Activated CD4-positive, CD25-positive, alpha-beta regulatory T cell treated with anti-CD3 and anti-CD28 coated beads, Interleukin-2, amount 50 U/mL, for 72 hours (primary cell): ENCODE results near the gene BSDC1.

ENCODE experiments used
- DNase-seq: peaks from one replicate; pipeline ENCODE4 v3.0.0; 2021

Gene BSDC1

GRCh38 chr1:32393832-32394140 lies 455 bp downstream of the BSDC1 start:
- DNase-seq = no peak

DNA sequence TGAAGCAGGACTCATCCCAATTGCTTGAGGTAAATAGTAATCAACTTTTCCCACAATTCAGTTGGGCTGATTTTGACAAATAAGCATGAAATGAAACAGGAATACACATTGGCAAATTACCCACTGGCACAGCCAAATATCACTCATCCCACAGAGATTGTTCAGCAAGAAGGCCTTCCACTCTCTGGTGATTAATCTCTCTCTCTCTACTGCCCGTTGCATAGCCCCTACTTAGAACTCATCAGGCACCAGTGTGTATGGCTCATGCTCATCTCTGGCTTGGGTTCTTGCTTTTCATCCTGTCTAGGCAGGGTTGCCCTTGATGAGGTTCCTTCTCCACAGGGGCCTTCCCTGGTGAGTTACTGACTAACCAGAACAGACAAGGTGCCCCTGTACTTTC lies 1.1 kb downstream of the BSDC1 start:
- DNase-seq = no peak

GRCh38 chr1:32392325-32392724 lies 1.9 kb downstream of the BSDC1 start:
- no peak for DNase-seq

DNA sequence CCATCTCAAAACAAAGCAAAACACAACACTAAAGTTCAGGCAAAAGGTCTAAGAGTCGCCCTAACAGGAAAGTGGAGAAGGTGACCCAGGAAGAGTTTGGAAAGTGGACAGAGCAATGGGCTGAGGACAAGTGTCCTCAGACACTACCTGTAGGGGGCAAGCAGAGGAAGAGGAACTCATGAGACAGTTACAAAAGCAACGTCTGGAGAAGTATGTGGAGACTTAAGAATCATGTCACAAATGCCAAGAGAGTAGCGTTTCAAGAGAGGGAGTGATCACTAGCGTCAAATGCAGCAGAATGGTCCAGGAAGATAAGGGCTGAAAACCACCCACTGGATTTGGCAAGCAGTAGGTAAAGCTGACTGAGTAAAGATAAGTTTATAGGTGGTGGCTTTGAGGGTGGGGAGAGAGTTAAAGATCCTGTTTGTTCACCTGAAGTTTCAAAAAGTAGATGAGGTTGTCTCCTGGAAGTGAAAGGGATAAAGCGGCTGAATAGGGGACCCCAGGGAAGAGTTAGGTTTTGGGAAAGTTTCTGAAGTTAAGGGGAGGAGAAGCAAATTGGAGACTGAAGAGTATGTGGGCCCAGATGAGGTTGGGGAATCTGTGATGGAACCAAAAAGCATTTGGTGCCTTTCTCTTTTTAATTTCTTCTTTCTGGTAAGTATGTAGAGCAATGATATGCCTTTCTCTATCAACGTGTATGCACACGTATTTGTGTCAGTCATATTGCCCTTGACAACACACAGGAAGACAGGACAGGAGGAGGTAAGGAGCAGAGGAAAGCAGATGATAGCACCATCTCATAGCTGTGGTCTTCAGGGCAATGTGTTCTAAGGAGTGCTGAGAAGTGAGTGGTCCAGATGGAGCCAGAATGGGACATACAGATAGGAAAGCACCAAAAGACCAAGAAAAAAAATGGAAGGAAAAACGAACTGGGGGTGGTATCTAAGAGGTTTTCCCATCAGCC lies 3.1 kb downstream of the BSDC1 start:
- no peak for DNase-seq

DNA sequence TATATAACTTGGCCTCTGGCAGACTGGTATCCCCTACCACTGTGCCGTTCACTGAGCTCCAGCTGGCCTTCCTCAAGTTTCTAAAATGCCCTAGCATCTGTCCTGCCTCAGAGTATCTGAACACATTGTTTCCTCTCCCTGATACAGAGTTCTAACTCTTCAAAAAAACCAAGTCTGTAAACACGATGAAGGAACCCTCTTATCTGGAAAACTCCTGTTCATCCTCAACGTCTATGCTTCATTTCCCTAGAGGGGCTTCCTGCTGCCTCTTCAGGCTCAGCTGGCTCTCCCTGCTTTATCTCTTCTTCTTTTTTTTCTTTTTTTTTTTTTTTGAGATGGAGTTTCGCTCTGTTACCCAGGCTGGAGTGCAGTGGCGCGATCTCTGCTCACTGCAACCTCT lies 5.6 kb downstream of the BSDC1 start:
- no peak for DNase-seq

GRCh38 chr1:32386676-32387392 lies 7.4 kb downstream of the BSDC1 start:
- DNase-seq = no peak

DNA sequence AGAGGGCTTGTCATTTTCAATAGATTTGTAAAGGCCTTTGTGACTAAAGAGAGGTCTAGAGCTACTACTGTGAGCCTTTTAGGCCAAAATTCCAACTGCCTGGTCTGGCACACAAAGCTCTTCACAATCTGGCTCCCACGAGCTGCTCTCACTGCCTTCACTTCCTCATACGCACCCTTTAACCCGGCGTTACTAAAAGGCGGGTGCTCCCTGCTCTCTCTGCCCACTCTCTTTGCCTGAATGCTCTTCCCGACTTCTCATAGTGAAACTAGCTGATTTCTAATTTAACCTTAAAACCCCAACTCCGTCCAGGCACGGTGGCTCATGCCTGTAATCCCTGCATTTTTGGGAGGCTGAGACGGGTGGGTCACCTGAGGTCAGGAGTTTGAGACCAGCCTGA lies 14.2 kb downstream of the BSDC1 start:
- no peak for DNase-seq

DNA sequence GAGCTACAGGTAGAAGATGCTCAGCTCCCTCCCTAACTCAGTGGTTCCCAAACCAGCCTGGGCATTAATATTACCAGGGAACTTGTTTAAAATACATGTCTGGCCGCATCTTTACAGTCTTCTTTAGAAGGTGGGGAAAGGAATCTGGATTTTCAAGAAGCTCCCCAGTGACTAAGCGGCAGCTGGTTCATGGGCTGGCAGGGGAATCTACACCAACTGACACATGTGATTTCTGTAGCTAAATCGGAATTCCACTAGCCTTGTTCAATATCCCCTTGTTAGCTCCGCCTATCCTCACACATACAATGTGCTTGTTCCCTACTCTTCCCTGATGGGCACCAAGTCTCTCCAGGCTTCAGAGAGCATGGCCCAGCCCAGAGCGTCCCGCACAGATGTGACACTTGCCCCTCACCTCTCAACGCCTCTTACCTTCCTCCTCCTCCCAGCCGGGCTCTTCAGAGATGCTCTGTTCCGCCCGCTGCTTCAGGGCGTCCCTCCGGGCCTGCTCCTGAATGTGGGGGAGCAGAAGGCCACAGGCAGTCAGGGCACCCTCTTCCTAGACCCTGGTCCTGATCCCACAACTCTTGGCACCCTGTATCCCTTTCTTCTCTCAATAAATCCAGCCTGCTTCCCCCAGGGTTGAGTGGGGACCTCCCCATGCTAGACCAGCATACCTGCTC lies 16.6 kb downstream of the BSDC1 start:
- DNase-seq = no peak

GRCh38 chr1:32376199-32376598 lies 18.0 kb downstream of the BSDC1 start:
- no peak for DNase-seq

GRCh38 chr1:32373996-32374592 lies 20.1 kb downstream of the BSDC1 start:
- DNase-seq = no peak

- no peak for DNase-seq
These were observed 22.0 kb downstream of the BSDC1 start for GRCh38 chr1:32372149-32372756.

- DNase-seq = no peak
These were observed 26.2 kb downstream of the BSDC1 start for GRCh38 chr1:32367912-32368635.

DNA sequence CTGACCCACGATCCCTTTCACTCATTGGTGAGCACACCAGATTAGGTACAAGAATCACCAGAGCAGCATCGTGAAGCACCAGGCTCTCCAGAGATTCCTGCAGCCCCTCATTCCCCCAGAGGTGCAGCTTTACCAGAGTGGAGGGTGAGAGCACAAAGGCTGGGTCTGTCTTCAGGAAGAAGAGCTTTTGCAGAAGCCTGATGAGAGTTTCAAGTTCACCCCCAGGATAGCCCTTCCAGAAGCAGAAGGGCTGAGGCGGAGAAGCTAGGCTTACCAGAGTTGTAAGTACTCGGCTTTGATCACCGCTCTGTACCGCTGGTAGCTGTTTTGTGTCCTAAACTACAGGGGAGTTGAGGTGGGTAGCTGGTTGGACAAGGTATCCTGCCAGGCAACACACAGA lies 28.8 kb downstream of the BSDC1 start:
- no peak for DNase-seq

DNA sequence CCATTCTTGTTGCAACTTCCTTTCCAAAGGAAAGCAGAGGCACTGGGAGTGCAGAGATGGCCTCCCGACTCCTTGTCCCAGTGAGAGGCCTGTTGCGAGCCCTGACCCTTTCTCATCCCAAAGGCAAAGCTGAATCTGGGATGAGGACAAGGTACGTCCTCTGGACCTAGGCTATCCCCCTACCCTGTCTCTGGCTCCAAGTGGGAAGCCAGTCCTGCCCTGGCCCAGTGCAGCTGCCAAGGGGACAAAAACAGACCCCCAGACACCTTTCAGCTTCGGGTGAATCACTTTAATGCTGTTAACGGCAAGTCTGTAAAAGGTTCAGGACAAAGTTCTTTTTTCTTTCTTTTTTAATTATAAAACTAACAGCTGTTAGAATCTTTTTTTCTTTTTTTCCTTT lies 29.4 kb downstream of the BSDC1 start:
- DNase-seq = no peak

DNA sequence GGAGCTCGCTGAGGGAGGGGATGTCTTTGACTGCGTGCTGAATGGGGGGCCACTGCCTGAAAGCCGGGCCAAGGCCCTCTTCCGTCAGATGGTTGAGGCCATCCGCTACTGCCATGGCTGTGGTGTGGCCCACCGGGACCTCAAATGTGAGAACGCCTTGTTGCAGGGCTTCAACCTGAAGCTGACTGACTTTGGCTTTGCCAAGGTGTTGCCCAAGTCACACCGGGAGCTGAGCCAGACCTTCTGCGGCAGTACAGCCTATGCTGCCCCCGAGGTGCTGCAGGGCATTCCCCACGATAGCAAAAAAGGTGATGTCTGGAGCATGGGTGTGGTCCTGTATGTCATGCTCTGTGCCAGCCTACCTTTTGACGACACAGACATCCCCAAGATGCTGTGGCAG lies 30.5 kb downstream of the BSDC1 start:
- DNase-seq = no peak

- no peak for DNase-seq
These were observed 31.5 kb downstream of the BSDC1 start, which contains the start of the genes FAM229A and TSSK3 for GRCh38 chr1:32362474-32363313. FAM229A (minus strand) TSS chr1:32362485; CDS start chr1:32362091, 394 bp downstream. TSSK3 (plus strand) TSS chr1:32362539; CDS start chr1:32362702, 163 bp downstream.

- DNase-seq = no peak
These were observed 32.4 kb downstream of the BSDC1 start for GRCh38 chr1:32361674-32362473.

GRCh38 chr1:32361308-32361673 lies 33.0 kb downstream of the BSDC1 start:
- no peak for DNase-seq

DNA sequence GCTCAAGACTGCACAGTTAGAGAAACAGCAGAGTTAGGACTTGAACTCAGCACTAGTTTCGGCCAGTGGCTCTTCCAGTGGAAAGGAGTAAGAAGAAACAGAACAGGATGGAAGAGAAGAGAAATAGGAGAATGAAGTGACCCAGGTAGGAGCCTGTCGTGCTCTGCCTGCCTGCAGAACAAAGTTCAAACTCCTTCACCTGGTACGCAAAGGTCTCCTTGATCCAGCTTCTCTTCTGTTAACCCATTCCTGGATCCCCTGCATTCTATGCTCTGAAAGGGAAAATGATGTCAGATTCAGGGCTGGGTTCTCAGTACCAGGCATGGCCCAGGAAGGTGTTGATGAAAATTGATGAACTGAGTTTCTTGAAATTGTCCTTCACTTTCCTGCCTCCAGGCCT lies 35.8 kb downstream of the BSDC1 start:
- no peak for DNase-seq

DNA sequence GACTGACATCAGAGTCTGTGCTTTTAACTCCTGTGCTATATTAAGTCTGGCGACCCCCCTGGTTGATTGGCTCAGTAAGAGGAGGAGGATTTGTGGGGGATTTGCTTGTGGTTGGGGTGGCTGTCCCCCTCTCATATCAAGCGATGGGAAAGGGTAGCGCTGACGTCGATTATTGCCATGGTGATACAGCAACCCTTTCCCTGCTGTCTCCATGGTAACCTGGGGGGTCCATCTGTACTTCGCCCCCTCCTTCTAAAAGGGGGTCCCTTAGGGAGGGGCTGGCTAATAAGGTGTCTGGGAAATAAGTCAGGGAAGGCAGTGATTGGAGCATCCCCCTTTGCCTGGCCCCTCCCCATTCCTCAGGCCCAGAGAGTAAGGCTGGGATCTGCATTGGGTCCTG lies 36.6 kb downstream of the BSDC1 start:
- no peak for DNase-seq
